GM19240 (cell line): Measurements from ENCODE around the gene AQP2.

Experiments used
- DNase-seq: peaks from one replicate; pipeline ENCODE4 v3.0.0; 2011; ENCODE audit warnings: low spot score; ENCODE audit not compliant: insufficient read length

The AQP2 gene

DNA sequence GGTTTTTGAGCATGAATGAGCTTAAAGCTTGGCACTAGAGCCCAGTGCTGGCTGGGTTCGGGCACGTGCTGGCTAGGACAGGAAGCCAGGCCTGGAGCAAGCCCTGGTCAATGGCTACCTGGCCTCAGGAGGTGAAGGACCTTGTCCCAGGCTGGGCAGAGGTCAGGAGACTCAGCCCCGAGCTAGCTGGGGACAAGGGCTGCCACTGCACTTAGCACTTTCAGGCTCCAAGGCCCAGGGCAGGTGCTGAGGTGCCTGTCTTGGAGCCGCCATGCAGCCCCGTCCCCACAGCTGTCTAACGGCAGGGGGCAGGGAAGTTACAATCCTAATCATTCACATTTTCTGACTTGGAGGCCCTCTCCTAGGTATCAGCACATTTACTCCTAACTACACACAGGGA is 17.9 kb downstream of the AQP2 start:
- DNase-seq: no peak

DNA sequence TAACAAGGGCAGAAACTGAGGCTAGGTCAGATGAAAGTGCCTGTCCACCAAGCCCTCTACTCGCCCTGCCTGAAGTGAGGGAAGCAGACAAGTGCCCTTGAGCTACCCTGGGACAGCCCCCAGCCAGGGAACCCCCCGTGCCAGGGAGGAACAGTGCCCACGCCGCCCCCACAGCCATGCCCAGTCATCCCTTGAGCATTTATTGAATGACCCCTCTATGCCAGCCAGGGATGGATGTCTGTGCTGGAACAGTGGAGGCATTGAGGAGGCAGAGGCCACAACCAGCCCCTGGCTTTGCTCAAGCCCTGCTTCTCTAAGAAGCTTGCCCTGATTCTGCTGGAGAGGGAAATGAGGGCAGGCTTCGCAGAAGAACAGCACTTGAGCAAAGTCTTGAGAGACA is 18.5 kb downstream of the AQP2 start:
- DNase-seq: no peak

DNA sequence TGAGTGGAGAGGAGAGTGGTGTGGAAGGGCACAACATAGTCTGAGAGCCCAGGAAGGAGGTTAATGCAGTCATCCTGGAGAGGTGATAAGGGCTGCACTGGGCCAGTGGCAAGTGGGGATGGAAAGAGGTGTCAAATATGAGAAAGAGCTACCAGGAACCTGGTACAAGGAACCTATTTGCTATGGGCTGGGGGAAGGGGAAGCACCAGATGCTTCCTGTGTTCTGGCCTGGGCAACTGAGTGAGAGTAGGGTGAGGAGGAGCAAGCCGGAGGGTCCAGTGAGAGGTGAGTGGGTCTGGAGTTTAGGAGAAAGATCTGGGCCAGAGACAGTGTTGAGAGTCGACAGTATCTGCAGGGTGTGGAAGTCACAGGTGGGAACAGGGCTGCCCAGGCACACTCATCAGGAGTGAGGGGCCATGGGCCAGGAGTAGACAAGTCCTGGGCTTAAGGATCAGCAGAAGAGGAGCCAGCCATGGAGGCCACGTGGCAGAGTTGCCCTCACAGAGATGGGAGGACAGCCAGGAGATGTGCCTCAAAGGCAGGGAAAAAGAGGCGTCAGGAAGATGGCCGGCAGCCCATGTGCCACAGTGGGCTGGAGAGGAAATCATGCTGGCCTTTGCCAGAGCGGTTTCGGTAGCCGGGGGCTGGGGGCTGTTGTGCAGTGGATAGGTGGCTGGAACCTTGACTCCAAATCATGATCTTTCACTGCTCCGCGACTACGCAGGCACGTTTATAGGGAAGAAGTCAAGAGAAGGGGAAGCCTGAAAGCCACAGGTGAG is 19.3 kb downstream of the AQP2 start:
- no peak for DNase-seq

DNA sequence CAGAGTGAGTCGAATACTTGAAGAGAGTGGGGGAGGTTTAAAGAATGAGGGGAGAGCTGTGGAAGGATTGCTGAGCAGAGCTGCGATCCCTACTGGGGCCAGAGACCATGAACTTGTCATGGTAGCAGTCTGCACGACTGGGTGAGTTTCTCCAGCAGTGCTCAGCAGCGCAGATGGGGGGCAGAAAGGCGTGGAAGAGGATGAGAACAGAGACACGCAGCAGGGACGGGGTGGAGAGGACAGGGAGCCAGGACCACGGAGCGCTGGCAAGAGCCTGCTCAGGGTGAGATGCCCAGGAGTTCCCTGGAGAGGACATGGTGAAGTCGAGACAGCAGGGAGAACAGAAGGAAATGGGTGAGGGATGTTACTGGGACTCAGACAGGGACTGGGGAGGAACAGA is 20.1 kb downstream of the AQP2 start:
- DNase-seq: no peak

DNA sequence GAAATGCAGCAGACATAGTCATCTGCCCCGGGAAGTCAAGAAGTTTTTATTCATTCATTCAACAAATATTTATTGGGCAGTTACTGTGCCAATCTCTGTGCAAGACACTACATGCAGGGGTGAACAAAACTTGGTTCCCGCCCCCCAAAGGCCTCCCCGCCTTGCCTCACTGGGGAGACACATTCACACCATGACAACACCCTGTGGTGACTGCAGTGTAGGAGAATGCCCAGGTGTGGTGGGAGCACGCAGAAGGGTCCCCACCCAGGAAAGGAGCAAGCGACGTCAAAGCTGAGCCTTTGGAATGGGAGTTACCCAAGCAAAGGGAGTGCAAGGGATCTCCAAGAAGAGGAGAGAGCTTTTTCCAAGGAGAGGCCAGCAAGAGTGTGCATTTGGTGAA is 20.6 kb downstream of the AQP2 start:
- DNase-seq: no peak

DNA sequence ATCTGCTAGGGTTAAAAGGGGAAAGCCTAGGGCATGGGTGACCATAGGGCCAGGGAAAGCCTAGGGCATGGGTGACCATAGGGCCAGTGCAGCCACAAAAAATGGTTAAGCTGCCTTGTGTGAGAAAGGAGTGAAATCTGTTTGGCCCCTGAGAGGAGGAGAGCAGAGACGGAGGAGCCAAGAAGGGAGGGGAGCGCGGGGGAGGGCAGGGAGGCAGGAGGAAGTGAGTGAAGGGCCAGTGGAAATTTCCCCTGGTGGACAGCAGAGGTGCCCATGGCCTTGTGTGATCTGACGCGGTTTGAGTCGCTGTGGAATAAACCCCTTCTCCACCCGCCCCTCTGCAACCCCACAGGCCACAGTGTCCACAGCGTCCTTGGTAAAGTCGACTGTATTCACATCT is 21.6 kb downstream of the AQP2 start:
- DNase-seq: no peak

DNA sequence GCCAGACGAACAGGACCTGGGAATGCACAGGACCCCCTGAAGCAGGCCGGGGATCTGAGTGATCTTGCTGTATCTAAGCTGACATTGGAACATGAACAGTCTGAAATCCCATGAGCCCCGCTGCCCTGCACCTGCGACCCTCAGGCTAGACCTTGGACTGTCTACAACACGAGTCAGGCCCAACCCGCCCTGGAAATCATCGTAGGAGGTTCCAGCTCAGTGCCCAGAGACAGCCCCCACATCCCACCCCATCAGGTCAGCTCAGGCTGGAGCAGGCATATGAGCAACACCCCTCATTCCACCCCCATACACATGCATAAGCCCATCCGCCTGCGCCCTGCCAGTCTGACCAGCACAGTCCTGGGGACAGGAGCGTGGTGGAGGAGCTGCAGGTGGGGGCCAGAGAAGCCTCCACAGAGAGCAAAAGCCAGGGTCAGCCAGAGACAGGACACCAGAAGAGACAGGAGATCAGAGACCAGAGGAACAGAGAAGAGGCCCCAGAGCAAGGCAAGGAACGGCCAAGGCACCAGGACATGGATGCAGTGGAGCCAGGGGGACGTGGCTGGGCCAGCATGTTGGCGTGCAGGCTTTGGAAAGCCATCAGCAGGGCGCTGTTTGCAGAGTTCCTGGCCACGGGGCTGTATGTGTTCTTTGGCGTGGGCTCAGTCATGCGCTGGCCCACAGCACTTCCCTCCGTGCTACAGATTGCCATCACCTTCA is 22.3 kb downstream of the AQP2 start, which contains the start of gene AQP6:
Gene AQP6 (plus strand): TSS at position 307 of the 720 bp plus-strand sequence. CDS start 227 bp downstream, at position 534.
- DNase-seq: no peak

DNA sequence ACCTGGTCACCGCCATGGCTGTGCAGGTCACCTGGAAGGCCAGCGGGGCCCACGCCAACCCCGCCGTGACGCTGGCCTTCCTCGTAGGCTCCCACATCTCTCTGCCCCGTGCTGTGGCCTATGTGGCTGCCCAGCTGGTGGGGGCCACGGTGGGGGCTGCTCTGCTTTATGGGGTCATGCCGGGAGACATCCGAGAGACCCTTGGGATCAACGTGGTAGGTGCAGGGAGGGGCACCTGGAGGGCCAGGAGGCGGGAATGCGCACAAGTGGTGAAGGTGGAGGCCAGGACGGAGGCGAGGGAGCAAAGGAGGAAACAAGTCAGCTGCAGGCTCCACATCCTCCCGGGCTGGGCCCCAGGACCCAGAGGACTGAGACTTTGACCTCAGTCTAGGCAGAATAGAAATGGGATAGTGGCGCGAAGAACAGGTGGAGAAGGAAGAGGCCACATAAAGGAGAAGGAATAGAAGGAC is 22.9 kb downstream of the AQP2 start:
- DNase-seq: no peak

DNA sequence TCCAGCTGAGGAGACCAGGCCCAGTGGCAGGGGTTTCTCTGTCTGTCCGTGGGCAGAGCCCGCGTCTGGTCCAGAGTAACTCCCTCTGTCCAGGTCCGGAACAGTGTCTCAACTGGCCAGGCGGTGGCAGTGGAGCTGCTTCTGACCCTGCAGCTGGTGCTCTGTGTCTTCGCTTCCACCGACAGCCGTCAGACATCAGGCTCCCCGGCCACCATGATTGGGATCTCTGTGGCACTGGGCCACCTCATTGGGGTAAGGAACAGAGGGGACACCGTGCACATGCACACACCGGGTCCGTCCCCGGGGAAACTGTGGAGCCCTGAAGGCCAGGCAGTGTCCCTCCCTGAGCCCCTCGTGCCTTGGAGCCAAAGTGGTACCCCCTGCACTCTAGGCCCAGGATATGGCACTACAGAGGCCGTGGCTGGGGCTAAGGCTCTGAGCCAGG is 23.7 kb downstream of the AQP2 start:
- no peak for DNase-seq

DNA sequence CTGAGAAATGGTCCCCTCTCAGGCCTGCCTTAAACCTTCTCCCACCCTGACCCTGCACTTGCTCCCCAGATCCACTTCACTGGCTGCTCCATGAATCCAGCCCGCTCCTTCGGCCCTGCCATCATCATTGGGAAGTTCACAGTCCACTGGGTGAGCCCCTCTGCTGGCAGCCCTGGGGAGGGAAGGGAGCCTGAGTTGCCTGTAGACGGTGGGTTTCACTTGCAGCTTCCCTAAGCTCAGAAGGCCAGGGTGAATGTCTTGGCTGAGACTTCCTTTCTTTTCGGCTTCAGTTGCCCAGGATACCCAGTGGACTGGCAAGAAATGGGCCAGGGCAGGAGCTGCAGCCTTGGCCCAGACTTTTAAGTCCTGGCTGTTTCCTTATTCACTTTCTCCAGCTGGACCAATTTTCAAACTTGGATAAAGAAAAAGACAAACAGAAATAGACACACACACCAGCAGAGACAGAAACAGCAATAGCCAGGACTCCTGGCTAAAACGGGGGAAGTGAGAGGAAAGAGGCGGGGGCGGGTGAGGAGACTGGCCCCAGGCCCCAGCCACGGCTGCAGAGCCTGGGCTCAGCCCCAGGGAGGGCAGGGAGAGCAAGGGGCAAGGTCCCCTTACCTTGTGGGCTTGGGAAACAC is 24.3 kb downstream of the AQP2 start:
- no peak for DNase-seq

DNA sequence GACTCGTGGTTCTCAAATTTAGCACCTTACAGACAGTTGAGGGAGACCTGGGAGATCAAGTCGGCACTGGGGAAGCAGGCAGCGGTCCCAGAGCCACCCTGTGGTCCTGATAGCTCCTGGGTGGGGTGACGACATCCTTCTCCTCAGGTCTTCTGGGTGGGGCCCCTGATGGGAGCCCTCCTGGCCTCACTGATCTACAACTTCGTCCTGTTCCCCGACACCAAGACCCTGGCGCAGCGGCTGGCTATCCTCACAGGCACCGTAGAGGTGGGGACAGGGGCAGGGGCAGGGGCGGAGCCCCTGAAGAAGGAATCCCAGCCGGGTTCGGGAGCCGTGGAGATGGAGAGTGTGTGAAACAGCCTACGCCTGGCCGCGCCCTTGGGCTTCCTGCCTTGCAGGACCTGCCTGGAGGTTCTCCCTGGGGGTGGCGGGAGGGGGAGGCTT is 24.8 kb downstream of the AQP2 start:
- DNase-seq: no peak

DNA sequence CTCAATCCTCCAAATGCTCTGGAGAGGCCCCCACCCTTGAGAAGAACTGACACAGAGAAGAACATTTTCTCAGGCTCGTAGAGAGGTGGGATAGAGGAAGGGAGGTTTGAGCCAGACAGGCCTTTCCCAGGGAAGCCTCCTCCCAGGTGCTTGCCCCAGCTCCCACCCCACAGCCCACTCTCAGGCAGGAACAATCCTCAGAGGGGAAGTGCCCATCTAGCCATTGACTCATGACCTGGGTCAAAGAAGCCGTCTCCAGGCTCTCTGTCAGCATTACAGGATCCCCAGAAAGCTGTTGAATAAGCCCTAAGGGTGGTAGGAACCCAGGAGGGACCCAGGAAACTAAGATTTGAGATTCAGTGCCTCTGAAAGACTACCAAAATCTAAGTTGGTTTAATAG is 26.0 kb downstream of the AQP2 start:
- DNase-seq: no peak

DNA sequence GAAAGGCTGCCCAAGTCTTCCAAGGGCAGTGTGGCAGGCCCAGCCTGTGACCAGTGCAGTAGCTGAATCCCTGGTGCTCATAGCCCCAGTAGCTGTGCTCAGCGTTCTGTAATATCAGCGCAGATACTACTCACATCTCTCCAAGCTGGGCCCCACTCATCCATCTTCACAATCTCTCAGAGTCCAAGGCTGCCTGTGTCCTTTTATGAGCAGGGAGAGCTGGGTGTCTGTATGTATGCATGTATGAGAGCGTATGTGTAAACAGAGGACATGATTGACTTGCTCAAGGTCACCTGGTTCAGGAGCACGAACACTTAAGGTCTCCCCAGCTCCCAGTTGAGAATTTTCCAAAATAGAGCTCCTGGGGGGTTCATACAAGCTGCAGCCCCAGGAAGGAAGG is 27.6 kb downstream of the AQP2 start:
- DNase-seq: no peak

DNA sequence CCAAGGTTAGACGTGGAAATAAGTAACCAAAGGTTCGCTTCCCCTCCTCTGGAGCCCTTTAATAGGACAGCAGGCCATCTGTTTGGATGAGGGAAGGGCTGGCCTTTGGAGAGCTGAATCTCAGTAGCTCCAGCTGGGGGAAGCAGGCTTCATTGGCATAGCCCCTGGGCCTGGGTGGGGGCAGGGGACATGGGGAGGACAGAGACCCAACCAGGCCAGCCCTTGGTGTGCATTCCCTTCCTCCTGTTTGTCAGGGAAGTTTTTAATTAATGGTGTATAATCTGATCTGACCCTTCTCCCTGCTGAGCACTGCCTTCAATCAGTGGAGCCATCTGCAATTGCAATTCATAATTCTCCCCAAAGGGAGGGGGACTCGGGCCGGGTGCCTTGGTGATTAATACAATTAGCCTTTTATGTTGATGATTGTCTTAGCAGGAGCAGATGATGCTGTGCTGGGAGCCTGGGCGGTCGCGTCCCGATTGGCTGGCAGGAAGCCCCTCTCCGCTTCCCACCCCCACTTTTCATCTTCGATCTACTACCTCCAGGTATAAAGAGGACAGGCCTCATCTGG is 28.6 kb downstream of the AQP2 start:
- DNase-seq: no peak

DNA sequence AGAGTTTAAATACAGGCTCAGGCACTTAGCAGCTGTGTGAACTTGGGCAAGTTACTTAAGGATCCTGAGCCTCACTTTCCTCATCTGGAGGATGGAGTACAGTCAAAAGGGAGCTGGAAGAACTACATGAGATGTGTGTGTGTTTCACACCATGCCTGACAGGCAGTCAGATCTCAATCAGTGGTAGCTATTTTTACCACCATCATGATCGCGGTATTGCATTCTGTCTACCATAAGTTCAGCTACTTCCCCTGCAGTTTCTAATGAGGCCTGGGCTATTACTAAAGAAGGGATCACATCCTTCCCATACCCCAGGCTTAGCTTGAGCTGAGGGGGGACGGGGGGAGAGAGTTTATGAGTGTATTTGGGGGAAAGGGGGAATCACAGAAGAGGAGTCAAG is 29.3 kb downstream of the AQP2 start:
- DNase-seq: no peak

DNA sequence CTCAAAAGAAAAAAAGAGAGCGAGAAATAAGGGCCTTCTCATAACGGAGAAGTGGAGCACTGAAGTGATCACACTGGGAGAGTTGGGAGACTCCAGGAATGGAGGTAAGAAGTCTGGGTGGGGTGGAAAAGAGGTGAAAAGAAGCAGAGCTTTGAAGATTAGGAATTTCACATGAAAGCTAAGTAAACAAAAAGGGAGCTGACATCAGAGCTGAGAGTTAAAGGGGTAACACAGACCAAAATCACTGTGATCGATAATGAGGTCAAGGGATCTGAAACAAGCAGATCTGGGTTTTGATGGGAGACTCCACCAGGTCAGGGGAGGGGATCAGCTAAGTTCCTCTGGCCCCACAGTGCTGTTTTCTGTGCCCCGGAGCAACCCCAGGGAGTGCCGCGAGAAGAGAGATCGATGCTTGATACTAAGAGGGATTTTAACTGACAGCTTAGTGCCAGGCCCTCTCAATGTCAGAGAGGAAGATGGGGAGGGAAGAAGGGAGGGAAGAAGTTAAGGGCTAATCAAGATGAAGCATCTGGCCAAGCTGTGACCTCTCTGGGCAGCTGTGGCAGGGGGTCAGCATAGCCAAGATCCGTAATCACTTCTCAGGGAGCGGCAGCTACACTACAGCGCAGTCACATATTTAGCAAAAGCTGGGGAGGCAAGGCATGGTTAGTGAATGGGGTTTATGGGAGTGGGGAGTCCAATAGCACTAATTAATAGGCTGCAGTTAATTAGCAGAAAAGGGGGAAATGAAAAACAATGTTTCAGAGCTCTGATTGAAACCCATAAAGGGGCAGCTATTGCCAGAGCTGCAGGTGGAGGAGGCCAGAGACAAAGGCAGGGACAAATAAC is 30.2 kb downstream of the AQP2 start:
- no peak for DNase-seq

DNA sequence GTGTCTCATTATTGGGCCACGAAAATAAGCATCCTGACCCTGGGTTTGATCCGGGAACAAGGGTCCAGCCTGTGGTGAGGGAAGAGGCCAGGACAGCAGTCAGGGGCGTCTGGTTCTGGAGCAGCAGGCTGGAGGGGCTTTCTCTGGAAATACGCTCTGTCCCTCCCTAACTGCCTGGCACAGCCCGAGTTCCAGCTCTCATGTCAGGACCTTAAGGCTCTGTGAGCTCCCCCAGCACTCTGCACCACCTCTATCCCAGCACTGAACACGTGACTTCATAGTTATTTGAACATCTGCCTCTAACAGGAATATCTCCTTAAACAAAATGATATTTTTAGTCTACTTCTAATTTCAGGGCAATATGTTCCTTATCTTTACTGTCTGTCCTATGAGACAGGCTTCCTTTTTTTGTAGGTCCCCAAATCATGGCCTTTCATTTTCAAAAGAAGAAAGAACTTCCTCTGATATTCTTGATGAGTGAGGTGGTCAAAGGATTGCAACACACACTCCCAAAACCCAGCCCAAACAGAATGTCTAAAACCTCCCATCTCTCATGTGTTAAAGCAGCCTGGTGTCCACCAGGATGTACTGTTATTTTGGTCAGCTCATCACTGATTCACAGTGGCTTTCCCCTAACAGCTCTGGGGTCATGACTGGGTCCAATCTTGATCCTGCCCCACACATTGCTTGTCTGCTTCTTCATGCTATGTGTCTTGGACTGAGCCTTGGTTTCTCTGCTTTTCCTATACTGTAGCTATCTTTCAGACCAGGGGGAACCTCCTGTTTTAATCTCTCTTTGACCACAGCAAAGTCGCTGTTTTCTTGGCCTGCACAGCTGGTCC is 31.9 kb downstream of the AQP2 start:
- no peak for DNase-seq

DNA sequence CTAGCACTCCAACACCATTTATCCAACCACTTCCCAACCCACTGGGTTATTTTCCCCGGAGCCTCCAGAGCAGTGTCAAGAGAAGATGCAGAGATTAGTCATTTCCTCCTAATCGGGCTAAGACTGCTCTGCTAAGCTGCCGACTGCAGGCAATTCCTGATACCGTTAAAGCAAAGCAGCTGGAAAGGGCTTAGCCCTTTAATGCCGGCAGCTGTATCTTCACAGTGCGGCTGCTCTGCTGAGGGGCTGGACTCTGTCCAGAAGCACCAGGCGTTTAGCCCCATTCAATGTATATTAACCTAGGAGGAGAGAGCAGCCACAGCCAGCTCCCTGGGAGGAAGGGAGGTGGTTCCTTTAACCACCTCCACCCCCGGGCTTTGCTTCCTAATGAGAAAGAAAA is 33.4 kb downstream of the AQP2 start:
- no peak for DNase-seq

DNA sequence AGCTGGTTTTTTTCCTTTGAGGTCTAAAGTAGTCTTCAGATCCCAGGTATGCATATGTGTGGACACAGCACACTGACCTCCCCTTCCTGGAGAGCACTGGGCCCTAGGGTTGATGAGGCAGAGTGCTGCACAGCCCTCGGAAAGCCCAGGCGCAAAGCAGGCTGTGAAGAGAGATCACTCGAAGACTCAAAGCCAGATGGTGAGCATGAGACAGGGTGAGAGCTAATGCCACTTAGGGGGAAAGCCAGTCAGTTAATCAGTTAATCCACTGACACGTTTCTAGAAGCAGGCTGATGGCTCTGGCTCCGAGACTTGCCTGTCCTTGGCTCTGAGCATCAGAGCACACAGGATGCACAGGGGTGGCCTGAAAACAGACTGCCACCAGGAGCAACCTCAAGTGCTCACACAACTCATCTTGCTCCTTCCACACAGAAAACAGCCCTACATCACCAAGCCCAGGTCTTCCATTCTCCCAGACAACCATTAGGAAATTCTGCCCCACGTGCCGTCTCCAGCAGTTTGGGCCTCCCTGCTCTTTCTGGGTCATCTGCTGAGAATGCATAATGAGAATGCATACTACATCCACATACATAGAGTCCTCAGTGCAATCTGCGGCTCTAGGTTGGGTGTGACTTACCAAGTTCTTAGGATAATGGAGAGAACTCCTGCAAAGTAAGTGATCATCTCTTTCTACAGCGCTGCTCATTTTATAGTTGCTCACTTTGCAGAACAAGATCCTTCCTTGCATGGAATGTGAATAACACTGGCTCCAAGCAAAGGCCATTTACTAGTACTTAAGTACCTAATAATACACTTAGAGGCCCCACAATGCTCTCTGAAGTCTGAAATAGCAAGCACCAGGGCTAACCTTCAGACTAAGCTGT is 34.2 kb downstream of the AQP2 start:
- DNase-seq: no peak
